Activated CD4-positive, alpha-beta T cell treated with anti-CD3 and anti-CD28 coated beads, Interleukin-2, amount 50 U/mL, for 4 hours (primary cell): ENCODE measurements around the gene SFXN5.

ENCODE experiments used
- DNase-seq, 2 experiments: peaks; one replicate each; pipeline ENCODE4 v3.0.0-alpha.2; 2020

Gene SFXN5

GRCh38 chr2:72933646-72934151 is 137.8 kb downstream of the SFXN5 start:
- no peak for DNase-seq

- DNase-seq = no peak
Observed at GRCh38 chr2:72933207-72933606, 138.3 kb downstream of the SFXN5 start.

GRCh38 chr2:72932805-72933204 is 138.7 kb downstream of the SFXN5 start:
- DNase-seq = no peak

GRCh38 chr2:72932045-72932740 is 139.3 kb downstream of the SFXN5 start:
- no peak for DNase-seq

- no peak for DNase-seq
Observed at GRCh38 chr2:72931280-72931910, 140.1 kb downstream of the SFXN5 start.

- no peak for DNase-seq
Observed at GRCh38 chr2:72929010-72929409, 142.5 kb downstream of the SFXN5 start.

- DNase-seq = no peak
Observed at GRCh38 chr2:72927619-72928550, 143.6 kb downstream of the SFXN5 start.

GRCh38 chr2:72926811-72927465 is 144.6 kb downstream of the SFXN5 start:
- DNase-seq = no peak

GRCh38 chr2:72926368-72926767 is 145.1 kb downstream of the SFXN5 start:
- no peak for DNase-seq

- no peak for DNase-seq
Observed at GRCh38 chr2:72925328-72925943, 146.1 kb downstream of the SFXN5 start.

- DNase-seq = no peak
Observed at GRCh38 chr2:72924353-72925240, 146.9 kb downstream of the SFXN5 start.

GRCh38 chr2:72923833-72924352 is 147.6 kb downstream of the SFXN5 start:
- DNase-seq = no peak

- DNase-seq = no peak
Observed at GRCh38 chr2:72921853-72922252, 149.7 kb downstream of the SFXN5 start.

- DNase-seq = no peak
Observed at GRCh38 chr2:72921088-72921851, 150.2 kb downstream of the SFXN5 start.

GRCh38 chr2:72920318-72921087 is 151.0 kb downstream of the SFXN5 start:
- DNase-seq = no peak

GRCh38 chr2:72919414-72920317 is 151.8 kb downstream of the SFXN5 start:
- DNase-seq = no peak

- DNase-seq = no peak
Observed at GRCh38 chr2:72917877-72918553, 153.5 kb downstream of the SFXN5 start.
